GM12873 (cell line): Measurements from ENCODE around the gene ITGB5.

Experiments used
- TF ChIP-seq, protein P1 (sequence below): IDR thresholded peaks from 2 replicates; pipeline ENCODE4 v1.5.1; 2012; ENCODE audit warnings: low read depth, mild to moderate bottlenecking, moderate library complexity, low read length, control low read depth; ENCODE audit not compliant: insufficient read depth; ENCODE audit errors: missing control alignments

The ITGB5 gene

DNA sequence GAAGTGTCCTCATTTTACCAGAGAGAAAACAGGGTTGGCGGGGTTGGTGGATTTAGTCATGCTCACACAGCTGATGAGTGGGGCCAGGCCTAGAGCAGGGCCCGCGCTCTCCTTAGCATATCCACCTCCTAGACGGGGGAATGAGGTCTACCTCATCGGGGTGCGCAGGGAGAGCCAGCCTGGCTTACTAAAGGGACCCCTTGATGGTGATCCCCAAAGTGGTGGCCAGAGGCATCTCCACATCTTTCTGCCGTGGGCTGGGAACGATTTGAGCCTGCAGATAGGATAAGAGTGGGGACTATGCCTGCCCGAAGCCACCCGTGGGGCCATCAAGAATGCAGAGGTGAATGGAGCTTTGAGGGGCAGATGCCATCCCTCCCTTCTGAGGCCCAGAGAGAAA, 87.5 kb downstream of the ITGB5 start:
- TF ChIP-seq, protein P1, sequence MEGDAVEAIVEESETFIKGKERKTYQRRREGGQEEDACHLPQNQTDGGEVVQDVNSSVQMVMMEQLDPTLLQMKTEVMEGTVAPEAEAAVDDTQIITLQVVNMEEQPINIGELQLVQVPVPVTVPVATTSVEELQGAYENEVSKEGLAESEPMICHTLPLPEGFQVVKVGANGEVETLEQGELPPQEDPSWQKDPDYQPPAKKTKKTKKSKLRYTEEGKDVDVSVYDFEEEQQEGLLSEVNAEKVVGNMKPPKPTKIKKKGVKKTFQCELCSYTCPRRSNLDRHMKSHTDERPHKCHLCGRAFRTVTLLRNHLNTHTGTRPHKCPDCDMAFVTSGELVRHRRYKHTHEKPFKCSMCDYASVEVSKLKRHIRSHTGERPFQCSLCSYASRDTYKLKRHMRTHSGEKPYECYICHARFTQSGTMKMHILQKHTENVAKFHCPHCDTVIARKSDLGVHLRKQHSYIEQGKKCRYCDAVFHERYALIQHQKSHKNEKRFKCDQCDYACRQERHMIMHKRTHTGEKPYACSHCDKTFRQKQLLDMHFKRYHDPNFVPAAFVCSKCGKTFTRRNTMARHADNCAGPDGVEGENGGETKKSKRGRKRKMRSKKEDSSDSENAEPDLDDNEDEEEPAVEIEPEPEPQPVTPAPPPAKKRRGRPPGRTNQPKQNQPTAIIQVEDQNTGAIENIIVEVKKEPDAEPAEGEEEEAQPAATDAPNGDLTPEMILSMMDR: no peak

DNA sequence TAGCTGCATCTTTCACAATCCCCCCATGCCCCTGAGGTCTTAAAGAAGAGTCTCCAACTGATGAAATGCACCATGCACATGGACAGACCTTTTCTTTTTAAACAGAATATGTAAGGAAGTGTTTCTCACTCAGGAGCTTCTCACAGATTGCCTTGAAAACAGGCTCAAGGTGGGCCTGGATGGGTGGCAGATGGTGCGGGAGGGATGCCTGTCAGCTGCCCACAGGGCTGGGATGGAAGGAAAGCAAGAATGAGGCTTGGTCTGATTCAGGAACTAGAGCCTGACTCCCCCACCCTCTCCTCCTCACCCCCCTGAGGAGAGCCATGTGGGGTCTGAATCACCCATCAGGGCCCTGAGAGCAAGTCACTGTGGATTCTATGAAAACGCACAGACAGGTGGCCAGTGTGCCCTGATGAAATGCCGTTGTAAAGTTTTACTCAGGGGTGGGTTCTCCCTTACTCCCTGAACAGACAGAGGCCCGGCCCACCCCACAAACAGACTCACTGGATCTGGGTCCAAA, 89.7 kb downstream of the ITGB5 start:
- TF ChIP-seq, protein P1: no peak

DNA sequence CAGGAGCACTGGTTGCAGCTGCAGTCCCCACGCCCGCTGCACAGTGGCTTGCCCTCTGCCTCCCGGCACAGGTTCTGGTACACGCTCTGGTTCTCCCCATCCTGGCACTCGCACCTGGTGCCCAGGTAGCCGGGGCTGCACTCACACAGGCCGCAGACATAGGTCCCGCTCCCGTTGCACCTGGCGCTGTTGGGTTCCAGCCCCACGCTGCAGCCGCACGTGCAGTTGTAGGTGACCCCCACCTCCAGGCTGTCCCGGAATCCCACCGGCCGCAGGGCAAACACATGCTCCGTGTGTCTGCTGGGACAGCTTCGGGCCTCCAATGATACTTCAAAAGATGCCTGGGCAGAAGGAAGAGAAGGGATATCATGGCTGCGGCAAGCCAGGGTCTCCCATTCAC, 90.7 kb downstream of the ITGB5 start:
- TF ChIP-seq, protein P1: no peak

DNA sequence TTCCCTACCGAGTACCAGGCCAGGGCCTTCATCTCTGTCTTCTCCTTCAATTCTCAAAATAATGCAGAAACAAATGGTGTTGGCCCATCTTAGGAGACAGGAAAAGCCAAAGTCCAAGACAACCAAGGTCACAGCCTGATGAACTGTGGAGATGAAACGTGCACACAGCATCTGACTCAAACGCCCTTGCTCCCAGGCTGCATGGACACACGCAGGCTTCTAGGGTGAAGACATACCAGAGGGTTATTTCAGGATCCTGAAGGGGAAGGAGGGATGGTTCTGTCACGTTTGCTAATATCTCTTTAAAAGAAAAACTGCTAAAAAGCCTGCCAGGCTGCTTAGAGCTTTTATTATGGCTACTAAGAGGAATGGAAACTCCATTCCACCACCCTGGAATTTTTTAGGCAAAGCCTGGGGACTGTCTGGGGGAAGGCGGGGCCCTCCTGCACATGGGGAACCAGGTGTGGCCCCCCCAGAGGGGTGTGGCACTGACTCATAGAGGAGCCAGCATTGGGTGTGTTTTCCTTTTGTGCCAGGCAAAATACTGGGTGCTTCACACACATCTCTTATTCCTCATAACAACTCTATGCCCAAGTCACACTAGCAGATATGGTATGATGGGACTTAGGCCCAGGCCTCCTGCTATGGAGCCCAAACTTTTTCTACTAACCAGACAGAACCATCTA, 94.0 kb downstream of the ITGB5 start:
- TF ChIP-seq, protein P1: no peak

DNA sequence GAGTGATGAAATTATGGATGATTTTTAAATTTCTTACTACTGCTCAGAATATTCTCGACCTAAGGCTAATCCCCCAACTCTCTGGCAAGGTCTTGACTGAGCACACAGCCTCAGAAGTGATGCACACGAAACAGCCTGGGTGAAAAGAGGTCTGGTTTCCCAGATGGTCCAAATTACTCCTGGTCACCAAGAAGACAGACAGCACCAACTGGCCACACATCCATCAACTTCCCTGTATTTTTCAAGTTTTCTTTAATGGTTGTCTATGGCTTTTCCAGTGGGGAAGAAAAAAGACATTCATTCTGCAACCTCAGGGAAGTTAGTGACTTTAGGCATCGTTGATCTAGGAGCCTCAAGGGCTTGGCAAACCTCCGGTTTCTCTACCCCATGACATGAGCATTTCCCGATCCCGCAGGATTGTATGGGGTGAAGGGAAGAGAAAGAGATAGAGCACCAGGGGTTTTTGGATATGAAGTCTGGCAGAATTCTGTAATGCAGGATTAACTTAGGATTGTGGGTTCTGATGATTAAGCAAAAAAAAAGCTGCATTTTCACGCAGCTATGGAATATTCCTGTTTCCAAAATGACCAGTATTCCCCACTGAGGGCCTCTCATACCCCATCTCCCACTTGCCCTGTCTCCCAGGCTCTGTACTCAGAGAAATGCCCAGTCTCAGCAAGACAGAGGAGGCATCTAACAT, 94.7 kb downstream of the ITGB5 start:
- TF ChIP-seq, protein P1: no peak

DNA sequence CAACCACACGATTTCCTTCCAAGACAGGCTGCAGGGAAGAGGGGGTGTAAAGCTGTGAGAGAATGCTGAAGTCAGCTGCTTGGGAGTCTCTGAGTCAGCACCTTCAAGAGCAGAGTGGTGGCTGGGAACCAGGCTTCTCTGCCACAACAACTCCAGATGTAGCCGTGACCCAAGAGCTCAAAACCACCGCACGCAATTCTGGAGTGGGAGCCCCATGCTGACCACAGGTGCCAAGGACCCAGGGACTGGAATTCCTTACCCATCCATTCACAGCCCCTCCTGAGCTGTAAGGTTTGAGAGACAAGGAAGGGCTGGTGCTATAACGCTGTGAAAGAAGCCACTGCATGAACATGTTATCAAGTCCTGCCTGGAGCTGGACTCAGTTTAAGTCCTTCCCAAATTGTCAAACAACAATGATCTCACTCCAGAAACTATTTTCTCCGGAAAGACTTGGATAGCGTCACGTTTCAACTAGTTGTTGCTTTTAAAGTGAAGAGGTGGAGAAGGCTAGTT, 95.5 kb downstream of the ITGB5 start:
- TF ChIP-seq, protein P1: no peak

DNA sequence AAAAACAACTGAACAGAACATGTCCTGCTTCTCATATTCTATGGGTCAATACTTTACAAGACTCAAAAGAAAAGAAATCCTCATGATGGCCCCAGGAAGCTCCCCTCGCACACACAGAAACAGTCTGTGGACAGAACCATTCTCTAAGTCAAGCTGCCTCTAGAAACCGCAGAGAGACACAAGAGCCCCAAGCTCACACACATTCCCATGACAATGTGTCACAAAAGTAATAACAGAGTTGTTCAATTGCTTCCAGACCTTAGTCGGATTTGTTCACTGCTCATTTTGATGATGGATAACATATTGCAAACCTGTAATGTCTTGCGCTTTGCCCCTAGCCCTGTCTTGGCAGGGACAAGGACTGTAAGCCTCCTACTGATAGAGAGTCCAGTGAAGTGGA, 96.0 kb downstream of the ITGB5 start:
- TF ChIP-seq, protein P1: no peak
